ENCODE data around the gene FITM1.

Gene FITM1

GRCh38 chr14:24141097-24141880 is 10.8 kb downstream of the FITM1 start, which contains the start of gene EMC9:
EMC9 (minus strand) TSS chr14:24141591; CDS start chr14:24141304, 287 bp downstream.
- peak; percentile 96 to 100 (median 99) for DNase-seq

- no peak for DNase-seq
Observed at GRCh38 chr14:24143511-24143910, 13.1 kb downstream of the FITM1 start.

- DNase-seq = no peak
Observed at GRCh38 chr14:24144451-24144850, 14.0 kb downstream of the FITM1 start.

GRCh38 chr14:24145219-24145618 is 14.8 kb downstream of the FITM1 start:
- no peak for DNase-seq

- peak in 1 of 6 experiments; percentile 55 for DNase-seq
Observed at GRCh38 chr14:24145690-24146452, 15.4 kb downstream of the FITM1 start.

- peak; percentile 78 to 95 (median 86) for DNase-seq
Observed at GRCh38 chr14:24146453-24146977, 16.1 kb downstream of the FITM1 start, which contains the start of gene PSME2. PSME2 (minus strand) TSS chr14:24146610; CDS start chr14:24146581, 29 bp downstream.

GRCh38 chr14:24146978-24147760 is 16.7 kb downstream of the FITM1 start, which contains the start of gene RNF31:
RNF31 (plus strand) TSS chr14:24147498; CDS start chr14:24147699, 201 bp downstream.
- DNase-seq = peak; percentile 92 to 97 (median 96)

- no peak for DNase-seq
Observed at GRCh38 chr14:24147761-24148428, 17.4 kb downstream of the FITM1 start.

GRCh38 chr14:24149302-24149969 is 19.0 kb downstream of the FITM1 start:
- no peak for DNase-seq

GRCh38 chr14:24150061-24150460 is 19.6 kb downstream of the FITM1 start:
- DNase-seq = no peak

- DNase-seq = no peak
Observed at GRCh38 chr14:24150567-24150966, 20.1 kb downstream of the FITM1 start.

- DNase-seq = no peak
Observed at GRCh38 chr14:24150993-24151392, 20.5 kb downstream of the FITM1 start.

- no peak for DNase-seq
Observed at GRCh38 chr14:24151404-24152080, 21.1 kb downstream of the FITM1 start.

GRCh38 chr14:24155100-24155499 is 24.6 kb downstream of the FITM1 start:
- DNase-seq = no peak

GRCh38 chr14:24156840-24157239 is 26.4 kb downstream of the FITM1 start:
- DNase-seq = no peak

GRCh38 chr14:24157331-24157730 is 26.9 kb downstream of the FITM1 start:
- DNase-seq = no peak

GRCh38 chr14:24159777-24160498 is 29.5 kb downstream of the FITM1 start:
- DNase-seq = no peak

GRCh38 chr14:24160499-24160849 is 30.0 kb downstream of the FITM1 start:
- DNase-seq = no peak

- DNase-seq = peak; percentile 92 to 97 (median 96)
Observed at GRCh38 chr14:24160850-24161804, 30.7 kb downstream of the FITM1 start, which contains the start of gene IRF9. IRF9 (plus strand) TSS chr14:24161265; CDS start chr14:24162145, 880 bp downstream.
